NCI-H1436 (cell line): ENCODE data around the gene ATP8B1.
"Not testable (repeated sequence)": the region's sequence is repeated elsewhere in the genome, so short reads cannot be mapped to it uniquely, and the experiment has no call there.

Source experiments
- DNase-seq: peaks from one replicate; lab custom pipeline; 2025; lab: John Stamatoyannopoulos, UW

ATP8B1 gene

DNA sequence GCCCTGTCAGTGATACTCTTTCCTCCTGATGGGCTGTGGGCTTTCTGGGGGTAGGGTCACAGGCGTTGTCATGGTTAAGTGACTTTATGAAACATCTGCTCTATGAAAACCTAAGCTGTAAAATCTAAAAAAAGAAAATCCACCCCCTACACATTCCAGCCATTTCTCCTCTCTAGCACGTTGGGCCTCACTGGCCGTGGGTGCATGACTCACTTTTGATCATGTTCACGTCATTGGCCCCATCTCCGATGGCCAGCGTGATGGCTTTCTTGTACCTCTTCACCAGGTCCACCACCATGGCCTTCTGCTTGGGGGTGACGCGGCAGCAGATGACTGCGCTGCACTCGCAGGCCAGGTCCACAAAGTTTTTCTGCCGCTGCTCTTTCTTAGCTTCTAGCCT is 142.2 kb downstream of the ATP8B1 start:
- DNase-seq = no peak

DNA sequence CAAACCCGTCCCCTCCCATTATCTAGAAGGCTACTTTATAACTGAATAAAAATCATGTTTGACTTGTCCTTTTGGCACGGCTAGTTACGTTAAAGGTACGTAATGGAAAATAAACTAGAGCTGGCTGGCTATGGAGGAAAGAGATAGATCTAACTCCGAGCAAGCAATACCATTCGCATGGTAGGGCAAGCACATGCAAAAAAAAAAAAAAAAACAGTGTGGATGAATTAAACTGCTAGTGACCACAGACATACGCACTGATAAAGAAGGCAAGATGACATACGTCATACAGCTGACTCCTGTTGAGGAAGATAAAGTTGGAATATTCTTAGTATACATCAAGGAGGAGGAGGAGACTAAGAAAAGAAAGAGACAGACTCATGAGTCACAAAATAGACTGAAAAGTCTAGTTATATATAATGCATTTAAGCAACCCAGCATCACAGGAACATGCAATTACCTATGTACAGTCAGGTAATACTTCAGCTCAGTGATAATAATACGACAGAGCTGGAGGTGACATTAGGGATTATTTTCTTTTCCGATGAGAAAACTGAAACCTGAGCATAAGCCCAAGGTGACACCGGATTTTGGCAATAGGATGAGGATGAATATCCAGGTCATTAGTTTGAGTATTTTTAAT is 143.5 kb downstream of the ATP8B1 start:
- no peak for DNase-seq

DNA sequence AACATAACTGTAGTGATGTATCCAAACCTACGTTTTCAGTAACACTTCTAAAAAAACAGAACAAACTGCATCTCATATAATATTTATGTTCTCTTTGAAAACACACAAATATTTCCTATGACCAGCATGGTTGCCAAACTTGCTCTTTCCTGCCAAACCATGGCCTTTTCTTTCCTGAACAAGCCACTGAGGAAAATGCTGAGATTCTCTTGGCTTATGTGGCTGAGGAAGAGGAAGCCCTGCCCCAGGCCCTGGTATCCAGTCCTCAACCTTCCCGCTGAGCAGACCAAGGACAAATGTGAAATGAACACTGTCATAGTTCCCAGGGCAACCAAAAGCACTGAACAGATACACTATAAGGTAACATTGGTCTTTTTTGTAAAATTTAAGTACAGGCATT is 145.6 kb downstream of the ATP8B1 start:
- DNase-seq = no peak

DNA sequence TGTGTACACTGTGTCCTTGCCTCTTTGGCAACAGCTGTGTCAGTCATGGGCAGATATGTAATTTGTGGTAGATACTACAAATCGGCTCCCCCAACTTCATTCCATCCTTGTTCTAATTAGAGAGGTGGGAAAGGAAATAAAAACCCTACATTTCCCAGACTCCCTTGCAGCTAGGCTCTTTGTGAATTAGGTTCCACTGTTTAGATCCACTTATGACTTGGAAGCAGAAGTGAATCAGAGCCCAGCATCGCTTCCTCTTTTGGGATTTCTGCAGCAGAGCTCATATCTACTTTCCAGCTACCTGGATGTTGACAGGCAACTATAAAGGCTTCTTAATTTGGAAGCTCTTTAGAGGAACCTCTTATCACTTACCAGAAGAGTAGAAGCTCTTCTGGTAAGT is 147.4 kb downstream of the ATP8B1 start:
- DNase-seq = no peak

DNA sequence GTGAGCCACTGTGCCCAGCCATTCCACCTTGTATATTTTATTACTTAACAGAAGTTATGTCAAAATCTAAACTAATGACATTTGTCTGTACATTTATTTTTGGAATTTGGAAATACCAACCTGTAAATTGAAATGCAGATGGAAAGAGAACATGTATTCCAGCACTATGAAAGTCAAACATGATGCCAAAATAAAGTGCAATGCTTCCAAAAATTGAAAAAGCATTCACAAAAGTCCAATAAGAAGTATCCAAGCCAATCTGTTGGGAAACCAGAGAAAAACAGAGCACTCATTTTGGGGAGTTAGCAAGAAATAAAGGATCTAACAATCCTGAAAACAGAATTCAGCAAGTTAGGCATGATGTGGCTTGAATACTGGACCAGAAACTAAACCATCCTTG is 151.2 kb downstream of the ATP8B1 start:
- DNase-seq = no peak

DNA sequence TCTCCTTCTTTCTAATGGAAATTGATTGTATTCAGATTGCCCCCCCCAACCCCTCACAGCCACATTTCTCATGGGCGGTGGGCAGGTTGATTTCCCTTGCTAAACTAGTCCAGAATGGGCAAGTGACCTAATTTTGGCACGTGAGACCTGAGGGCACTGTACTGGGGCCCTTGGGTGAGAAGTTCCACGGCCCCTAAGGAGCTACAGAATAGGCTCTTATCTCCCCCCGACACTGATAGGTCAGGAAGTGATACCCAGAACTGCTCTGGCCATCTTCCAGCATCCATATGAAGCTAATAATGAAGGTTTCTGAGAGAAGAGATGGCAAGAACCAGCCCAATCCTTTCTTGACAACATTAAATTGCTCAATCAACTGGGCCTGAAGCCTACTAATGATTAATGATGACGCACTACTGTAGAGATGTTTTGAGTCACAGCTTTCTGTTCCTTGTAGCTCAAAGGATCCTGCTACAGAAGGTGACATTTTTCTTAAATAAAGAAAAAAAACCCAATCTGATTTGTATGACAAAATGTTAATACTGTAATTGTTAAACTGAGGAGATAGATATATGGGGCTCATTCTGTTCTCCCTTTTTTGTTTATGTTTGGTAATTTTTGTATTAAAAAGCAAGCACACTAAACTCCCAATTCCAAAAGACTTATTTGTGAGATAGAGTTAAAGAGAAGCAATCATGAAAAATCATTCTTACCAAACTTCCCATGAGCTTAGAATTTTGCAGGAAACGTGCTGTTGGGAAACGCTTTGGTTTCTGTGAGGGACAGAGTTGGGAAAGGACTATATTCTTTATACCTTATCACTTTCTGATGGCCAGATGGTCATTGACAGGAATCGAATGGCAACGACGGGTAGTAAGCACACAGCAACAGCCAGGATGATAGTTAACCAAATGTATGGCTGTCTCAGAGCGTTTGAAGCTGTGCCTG is 153.3 kb downstream of the ATP8B1 start:
- no peak for DNase-seq

DNA sequence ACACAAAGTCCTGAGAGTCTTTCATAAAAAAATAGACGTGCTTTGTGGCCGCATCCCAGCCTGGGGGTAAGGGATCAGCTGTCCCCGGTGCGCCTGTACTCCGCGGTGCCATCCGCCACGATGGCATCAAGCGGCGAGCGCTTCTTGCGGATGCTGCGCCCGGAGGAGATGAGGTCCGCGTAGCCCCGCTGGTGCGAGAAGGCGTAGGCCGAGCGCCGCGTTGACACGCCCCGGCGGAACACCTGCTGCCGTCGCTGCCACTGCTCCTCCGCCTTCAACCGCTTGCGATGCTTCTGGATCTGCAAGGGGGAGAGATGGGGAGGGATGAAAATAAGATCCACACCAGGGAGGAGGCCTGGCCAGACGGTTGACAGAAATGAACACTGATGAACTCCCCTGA is 154.7 kb downstream of the ATP8B1 start:
- no peak for DNase-seq

DNA sequence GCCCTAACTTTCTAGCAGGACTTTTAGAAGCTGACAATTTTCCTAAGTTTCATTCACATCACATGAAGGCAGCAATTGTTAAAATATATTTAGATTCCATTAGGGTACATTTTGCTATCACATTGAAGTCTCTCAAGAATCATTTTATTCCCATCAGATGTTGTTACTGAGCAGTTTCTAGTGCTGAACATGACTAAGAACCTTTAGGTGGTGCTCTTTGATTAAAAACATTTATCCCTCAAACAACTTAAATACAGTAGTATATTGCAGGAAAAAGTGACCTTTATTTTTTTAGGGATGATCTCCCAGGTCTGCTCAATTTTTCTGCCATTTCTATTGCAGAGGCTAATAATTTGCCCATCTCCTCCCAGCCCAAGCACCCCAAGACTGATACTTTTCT is 158.6 kb downstream of the ATP8B1 start:
- DNase-seq = no peak

DNA sequence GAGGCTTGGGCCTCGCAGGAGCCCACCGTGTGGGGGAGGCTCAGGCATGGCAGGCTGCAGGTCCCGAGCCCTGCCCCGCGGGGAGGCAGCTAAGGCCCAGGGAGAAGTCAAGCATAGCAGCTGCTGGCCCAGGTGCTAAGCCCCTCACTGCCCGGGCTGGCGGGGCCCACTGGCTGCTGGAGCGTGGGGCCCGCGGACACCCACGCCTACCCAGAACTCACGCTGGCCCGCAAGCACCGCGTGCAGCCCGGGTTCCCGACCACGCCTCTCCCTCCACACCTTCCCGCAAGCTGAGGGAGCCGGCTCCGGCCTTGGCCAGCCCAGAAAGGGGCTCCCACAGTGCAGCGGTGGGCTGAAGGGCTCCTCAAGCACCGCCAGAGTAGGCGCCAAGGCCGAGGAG is 159.4 kb downstream of the ATP8B1 start:
- not testable (repeated sequence) for DNase-seq

DNA sequence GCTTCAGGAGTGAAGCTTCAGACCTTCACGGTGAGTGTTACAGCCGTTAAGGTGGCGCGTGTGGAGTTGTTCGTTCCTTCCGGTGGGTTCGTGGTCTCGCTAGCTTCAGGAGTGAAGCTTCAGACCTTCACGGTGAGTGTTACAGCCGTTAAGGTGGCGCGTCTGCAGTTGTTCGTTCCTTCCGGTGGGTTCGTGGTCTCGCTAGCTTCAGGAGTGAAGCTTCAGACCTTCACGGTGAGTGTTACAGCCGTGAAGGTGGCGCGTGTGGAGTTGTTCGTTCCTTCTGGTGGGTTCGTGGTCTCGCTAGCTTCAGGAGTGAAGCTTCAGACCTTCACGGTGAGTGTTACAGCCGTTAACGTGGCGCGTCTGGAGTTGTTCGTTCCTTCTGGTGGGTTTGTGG is 160.7 kb downstream of the ATP8B1 start:
- DNase-seq = not testable (repeated sequence)

DNA sequence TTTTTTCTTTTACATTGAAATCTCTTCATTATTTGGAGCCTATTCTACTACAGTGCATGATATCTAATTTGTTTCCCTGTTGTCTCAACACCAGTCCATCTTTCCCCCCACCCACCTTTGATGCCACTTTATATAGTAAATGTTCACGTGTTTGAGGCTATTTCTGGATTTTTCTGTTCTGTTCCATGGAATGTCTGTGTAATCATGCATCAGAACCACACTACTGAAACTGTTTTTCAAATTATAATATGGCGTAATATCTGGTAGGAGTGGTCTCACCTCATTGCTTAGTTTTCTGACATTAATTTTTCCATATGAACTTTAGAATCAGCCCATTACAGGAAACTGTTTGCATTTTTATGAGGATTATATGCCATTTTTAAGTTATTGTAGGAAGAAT is 162.4 kb downstream of the ATP8B1 start:
- no peak for DNase-seq

DNA sequence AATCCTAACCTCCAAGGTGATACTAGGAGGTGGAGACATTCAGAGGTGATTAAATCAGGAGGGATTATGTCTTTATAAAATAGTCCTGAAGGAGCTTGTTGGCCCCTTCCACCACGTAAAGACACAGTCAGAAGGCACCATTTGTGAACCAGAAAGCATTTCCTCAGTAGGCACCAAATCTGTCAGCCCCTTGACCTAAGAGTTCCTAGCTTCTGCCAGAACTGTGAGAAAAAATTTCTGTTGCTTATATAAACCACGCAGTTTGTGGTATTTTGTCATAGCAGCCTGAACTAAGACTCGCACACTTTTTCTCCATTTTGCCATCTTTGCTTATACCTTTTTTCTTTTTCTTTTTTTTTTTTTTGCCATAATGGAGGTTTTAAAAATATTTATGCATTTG is 162.9 kb downstream of the ATP8B1 start:
- no peak for DNase-seq

DNA sequence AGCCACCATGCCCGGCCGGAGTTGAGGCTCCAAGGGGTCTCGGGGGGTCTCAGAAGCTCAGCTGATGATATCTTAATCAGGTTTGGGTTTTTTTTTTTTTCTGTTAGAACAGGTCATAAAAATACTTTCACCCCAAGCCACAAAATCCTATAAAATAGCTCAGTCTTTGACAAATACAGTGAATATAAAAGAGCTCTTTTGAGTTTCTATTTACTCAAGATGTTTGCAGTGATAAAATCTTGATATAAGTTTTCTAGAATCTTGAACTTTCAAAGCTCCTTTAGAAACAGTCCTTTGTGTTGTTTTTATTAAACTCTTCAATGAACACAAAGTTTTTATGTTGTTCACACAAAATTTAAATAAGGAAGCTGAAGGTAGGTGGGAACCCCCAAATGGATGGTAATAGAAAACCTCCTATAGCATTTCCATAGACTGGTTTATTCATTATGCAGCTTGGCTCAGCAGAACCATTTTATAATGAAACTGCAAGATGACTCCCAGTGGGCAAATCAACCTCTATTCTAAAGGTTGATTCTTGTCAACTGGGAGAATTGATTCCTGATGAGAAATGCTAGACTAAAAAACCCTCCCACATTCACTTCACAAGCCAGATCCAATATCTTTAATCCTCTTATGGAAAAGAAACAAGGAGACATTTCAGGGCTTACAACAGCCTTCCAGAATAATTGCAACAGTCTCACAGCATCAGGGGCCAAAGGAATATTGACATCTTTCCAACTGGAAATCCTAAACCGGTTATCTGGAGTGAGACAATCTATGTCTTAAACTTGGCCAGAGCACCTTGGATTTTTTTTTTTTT is 167.9 kb downstream of the ATP8B1 start:
- DNase-seq = no peak

DNA sequence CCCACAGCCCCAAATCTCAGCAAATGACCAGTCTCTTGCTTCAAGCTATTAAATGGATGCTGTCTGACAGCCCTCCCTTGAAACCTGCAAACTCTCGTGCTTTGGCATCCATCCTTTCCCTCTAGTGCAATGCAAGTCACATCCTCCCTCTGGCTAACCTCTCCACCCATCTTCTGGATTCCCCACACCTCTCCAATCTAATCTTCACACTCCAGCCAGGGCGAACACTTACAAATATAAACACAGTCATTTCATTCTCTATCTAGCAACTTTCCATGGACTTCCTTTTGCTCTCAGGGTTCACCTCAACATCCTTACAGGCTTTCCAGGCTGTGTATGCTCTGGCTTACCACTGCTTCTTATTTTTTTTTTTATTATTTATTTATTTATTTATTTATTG is 171.4 kb downstream of the ATP8B1 start:
- DNase-seq = no peak

DNA sequence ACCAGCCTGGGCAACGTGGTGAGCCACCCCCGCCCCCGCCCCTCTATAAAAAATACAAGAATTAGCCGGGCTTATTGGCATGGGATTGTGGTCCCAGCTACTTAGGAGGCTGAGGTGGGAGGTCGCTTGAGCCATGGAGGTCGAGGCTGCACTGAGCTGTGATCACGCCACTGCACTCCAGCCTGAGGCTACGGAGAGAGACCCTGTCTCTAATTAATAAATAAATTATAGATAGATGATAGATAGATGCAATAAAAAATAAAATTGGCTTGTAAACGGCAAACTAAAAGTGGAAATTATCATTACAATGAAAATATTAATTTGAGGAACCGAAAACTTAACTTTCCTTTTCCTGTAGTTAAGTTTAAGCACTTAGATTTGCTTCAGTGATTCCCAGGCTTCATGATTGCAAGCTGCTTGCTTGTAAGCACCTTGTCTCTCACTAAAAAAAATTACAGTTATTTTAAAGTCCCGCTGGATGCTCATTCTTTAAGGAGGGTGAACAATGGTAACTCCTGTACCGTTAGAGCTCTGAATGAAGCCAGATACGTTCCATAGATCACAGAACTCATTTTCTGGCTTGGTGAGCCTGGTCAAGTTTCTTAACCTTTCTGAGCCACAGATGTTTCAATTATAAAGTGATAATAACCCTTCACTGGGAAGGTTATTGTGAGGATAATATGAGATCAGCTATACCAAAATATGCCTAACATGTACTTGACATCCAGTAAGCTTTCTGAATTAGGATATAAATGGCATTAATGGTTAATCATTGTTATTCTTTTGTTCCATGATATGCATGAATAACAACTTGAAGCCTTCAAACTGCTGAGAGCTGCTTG is 172.1 kb downstream of the ATP8B1 start:
- no peak for DNase-seq

DNA sequence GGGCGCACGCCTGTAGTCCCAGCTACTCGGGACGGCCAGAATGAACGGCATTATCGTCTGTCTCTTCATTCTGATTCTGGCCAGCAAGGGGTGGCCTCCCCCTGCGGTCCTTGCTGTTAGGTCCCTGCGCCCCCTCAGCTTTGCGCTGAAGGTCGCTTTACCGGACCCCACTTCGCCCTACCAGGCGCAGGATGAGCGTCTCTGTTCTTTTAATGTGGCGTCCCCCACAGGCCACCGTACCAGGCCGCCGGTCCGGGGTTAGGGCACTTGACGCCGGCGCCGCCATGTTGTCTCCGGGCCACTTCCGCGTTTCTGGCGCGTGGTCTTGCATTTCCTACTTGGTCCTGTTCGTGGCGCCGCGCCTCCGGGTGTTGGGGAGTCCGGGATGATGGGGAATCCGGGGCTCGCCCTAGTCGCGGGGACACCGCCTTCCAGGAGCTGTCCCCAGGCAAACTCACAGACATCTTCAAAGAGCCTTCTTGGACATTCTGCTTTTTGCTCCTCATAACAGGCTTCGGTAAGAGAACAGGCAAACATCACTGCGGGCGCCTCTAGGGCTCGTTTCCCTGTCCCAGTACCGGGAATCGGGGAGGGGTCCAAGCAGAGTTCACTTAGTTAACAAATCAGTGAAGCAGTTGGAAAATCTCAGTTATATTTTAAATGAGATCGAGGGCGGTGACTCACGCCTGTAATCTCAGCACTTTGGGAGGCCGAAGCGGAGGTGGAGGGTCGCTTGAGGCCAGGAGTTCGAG is 172.9 kb downstream of the ATP8B1 start:
- DNase-seq = peak; percentile 91

DNA sequence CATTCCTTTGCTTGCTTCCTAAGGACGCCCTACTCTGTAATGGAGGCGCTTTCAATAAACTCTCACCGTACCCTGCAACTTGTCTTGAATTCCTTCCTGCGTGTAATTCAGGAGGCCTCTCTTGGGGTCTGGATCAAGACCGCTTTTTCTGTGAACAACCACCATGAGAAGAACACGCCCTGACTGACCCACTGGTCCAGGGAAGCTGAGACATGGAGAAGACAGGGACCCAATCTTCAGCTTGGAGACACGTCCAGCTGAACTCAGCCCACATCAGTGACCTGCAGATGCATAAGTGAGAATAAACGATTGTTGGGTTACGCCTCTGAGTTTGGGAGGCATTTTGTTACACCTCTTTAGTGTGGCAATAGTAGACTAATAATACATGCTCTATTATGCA is 173.7 kb downstream of the ATP8B1 start:
- DNase-seq = no peak

DNA sequence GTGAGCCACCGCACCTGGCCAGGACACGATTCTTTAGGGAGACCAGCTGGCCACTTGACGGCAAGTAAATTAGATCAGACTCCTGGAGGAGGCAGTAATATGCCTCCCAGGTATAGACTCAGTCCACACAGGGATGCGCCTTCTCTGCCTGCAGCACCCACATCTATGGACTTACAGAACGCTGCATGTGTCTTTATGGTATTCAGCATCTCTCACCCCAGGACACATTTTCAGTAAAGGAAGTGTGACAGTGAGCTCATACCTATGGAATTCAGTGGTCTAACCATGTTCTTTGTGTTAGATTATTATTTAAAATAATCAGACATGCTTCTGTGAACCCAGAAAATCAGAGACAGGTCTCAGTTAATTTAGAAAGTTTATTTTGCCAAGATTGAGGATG is 175.6 kb downstream of the ATP8B1 start:
- no peak for DNase-seq

DNA sequence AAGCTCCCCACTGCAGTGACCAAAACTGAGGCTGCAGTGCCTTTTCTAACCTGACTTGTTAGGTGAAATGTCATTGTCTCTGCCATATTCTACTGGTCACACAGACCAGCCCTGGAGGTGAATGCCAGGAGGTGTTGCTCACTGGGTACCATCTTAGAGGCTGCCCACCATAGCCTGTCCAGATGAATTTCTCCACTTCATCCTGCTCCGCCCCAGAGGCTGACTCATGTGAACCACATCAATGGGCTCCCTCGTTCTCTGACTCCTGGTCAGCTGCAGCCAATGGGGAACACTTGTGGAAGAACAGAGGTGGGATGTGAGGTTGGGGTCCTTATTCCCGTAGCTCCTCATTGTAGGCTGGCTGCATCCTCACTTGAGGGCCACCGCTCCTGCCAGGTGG is 178.1 kb downstream of the ATP8B1 start:
- DNase-seq = no peak

DNA sequence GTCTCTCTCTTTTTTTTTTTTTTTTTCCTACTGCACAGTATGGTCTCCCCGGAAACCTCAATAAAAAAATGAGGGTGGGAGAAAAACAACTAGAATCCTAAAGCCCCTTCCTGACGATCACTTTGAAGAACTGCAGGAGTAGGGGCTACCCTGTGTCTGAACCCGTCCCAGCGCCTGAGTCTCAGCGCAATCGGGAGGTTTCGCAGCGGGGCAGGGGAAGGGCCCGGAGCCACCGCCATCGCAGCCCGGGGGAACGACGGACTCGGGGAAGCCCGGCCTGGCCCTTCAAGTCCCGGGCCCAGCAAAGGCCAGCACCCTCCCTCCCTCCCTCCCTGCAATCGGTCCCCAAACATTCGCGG is 181.9 kb downstream of the ATP8B1 start:
- DNase-seq = no peak

DNA sequence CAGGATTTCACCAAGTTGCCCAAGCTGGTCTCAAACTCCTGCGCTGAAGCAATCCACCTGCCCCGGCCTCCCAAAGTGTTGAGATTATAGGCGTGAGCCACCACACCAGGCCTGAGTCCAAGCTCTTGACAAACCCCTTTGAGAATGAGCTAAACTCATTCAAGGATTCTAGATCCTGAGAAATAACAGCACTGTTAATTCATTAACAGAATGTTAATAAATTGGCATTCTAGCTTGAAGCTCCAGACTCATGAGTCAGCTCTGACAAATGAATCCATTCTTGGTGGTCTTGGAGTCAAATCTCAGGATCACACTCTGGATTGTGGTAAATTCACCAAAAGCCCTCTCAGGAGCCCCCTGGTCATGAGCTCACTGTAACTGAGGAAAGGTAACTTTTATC is 183.2 kb downstream of the ATP8B1 start:
- DNase-seq = no peak
